H1 (cell line): Measurements from ENCODE around the gene TMEM63A. TPM values are rescaled to one million over a fixed set of nuclear protein-coding genes. Genes with fewer than 3 reads are reported as not detected.

Experiments used
- CTCF ChIA-PET: fragments of 300-600 bp; sonication (Branson Sonifier 250); formaldehyde crosslinking; loops from one replicate; lab custom pipeline; 2021; ENCODE audit not compliant: partially characterized antibody; lab: Charles Lee
- POLR2A ChIA-PET: fragments of 300-600 bp; sonication (Branson Sonifier 250); formaldehyde crosslinking; loops from one replicate; lab custom pipeline; 2021; ENCODE audit warnings: inconsistent platforms; ENCODE audit not compliant: partially characterized antibody; lab: Charles Lee
- DNase-seq, 2 experiments: peaks; one replicate each; pipeline versions ENCODE4 v3.0.0 to v3.0.0-alpha.2; 2010 to 2022; ENCODE audit warnings: low spot score in 2 of 2, low read depth in 1 of 2, mixed read lengths in 1 of 2
- FAIRE-seq: peaks from 2 replicates; lab custom pipeline; 2011; peaks lifted over from hg19 to GRCh38; lab: Jason Lieb, UNC
- H2AFZ ChIP-seq: 2 replicates; pipeline ENCODE4 v1.8.1; 2012; ENCODE audit warnings: low read length, inconsistent platforms
- H2AK5ac ChIP-seq: 2 replicates; pipeline ENCODE4 v1.6.1; 2013; ENCODE audit warnings: low read depth, low read length
- H2BK120ac ChIP-seq: replicated peaks from 2 replicates; pipeline ENCODE3; 2013; ENCODE audit warnings: low read depth, low read length, inconsistent platforms
- H2BK12ac ChIP-seq: 2 replicates; pipeline ENCODE4 v1.6.1; 2013; ENCODE audit warnings: low read depth, low read length
- H2BK15ac ChIP-seq: 2 replicates; pipeline ENCODE4 v1.6.1; 2013; ENCODE audit warnings: low read length
- H2BK20ac ChIP-seq: 2 replicates; pipeline ENCODE4 v1.6.1; 2013; ENCODE audit warnings: low read length
- H2BK5ac ChIP-seq: 2 replicates; pipeline ENCODE4 v1.6.1; 2013; ENCODE audit warnings: low read depth, low read length
- H3K14ac ChIP-seq: 2 replicates; pipeline ENCODE4 v1.6.1; 2013; ENCODE audit warnings: inconsistent platforms; ENCODE audit not compliant: insufficient read length
- H3K18ac ChIP-seq: 2 replicates; pipeline ENCODE4 v1.6.1; 2013; ENCODE audit warnings: low read length; ENCODE audit errors: extremely low read depth
- H3K23ac ChIP-seq: 2 replicates; pipeline ENCODE4 v1.6.1; 2013; ENCODE audit warnings: inconsistent platforms; ENCODE audit not compliant: insufficient read length
- H3K23me2 ChIP-seq: 2 replicates; pipeline ENCODE4 v1.6.1; 2013; ENCODE audit warnings: low read depth, low read length
- H3K27ac ChIP-seq: 2 replicates; pipeline ENCODE4 v1.6.1; 2011; ENCODE audit warnings: low read depth, low read length, inconsistent platforms
- H3K27me3 ChIP-seq, 4 experiments: replicated peaks in 1 of 4; 1 replicate in 1 of 4; 2 replicates in 3 of 4; pipeline versions ENCODE4 v1.6.1 to v1.8.1; 2011 to 2013; ENCODE audit warnings: low read length in 3 of 4, mild to moderate bottlenecking in 3 of 4, inconsistent platforms in 2 of 4, mixed read lengths in 2 of 4, moderate library complexity in 1 of 4; ENCODE audit not compliant: control insufficient read depth in 3 of 4, insufficient read depth in 3 of 4; ENCODE audit errors: extremely low read depth in 1 of 4
- H3K36me3 ChIP-seq, 4 experiments: 2 replicates each; pipeline versions ENCODE4 v1.6.1 to v1.8.1; 2011 to 2013; ENCODE audit warnings: mild to moderate bottlenecking in 4 of 4, low read length in 3 of 4, moderate library complexity in 2 of 4, control low read depth in 1 of 4, inconsistent platforms in 1 of 4; ENCODE audit not compliant: insufficient read depth in 4 of 4, control insufficient read depth in 2 of 4
- H3K4ac ChIP-seq: replicated peaks from 2 replicates; pipeline ENCODE3; 2013; ENCODE audit warnings: low read length, low read depth, mixed read lengths, inconsistent platforms; ENCODE audit not compliant: insufficient read length
- H3K4me1 ChIP-seq, 4 experiments: replicated peaks in 1 of 4; 1 replicate in 1 of 4; 2 replicates in 3 of 4; pipeline versions ENCODE4 v1.6.1 to v1.8.1; 2011 to 2013; ENCODE audit warnings: low read length in 3 of 4, inconsistent platforms in 2 of 4, mixed read lengths in 1 of 4; ENCODE audit not compliant: insufficient read depth in 4 of 4, control insufficient read depth in 3 of 4
- H3K4me2 ChIP-seq, 2 experiments: 2 replicates each; pipeline versions ENCODE4 v1.6.1 to v1.8.1; 2011 to 2013; ENCODE audit warnings: low read depth in 2 of 2, low read length in 2 of 2, control low read depth in 1 of 2, inconsistent platforms in 1 of 2, mild to moderate bottlenecking in 1 of 2; ENCODE audit not compliant: insufficient read depth in 1 of 2
- H3K4me3 ChIP-seq, 4 experiments: fragments of 200-600, 300-600 bp in 1 of 4; sonication (generic), shearing (Covaris generic), sonication (Bioruptor Twin) in 1 of 4; 2 replicates each; pipeline versions ENCODE4 v1.5.1 to v1.8.1; 2011 to 2016; ENCODE audit warnings: low read length in 4 of 4, low read depth in 3 of 4, control low read depth in 2 of 4, inconsistent platforms in 2 of 4, mild to moderate bottlenecking in 2 of 4, mixed read lengths in 1 of 4, moderate library complexity in 1 of 4; ENCODE audit not compliant: insufficient read depth in 2 of 4; ENCODE audit errors: extremely low read depth in 1 of 4
- H3K56ac ChIP-seq: replicated peaks from 2 replicates; pipeline ENCODE3; 2013; ENCODE audit warnings: low read depth, mild to moderate bottlenecking, mixed read lengths, low read length, inconsistent platforms; ENCODE audit not compliant: insufficient read length
- H3K79me1 ChIP-seq: 2 replicates; pipeline ENCODE4 v1.6.1; 2013; ENCODE audit warnings: low read depth, low read length, control low read depth
- H3K79me2 ChIP-seq, 2 experiments: 2 replicates each; pipeline versions ENCODE4 v1.6.1 to v1.8.1; 2012 to 2013; ENCODE audit warnings: low read length in 2 of 2, mild to moderate bottlenecking in 2 of 2, inconsistent platforms in 1 of 2; ENCODE audit not compliant: insufficient read depth in 2 of 2, control insufficient read depth in 1 of 2
- H3K9ac ChIP-seq, 4 experiments: replicated peaks in 1 of 4; 1 replicate in 1 of 4; 2 replicates in 3 of 4; pipeline versions ENCODE4 v1.6.1 to v1.8.1; 2011 to 2013; ENCODE audit warnings: low read depth in 3 of 4, low read length in 3 of 4, control low read depth in 2 of 4, mild to moderate bottlenecking in 2 of 4, moderate library complexity in 2 of 4, inconsistent platforms in 1 of 4; ENCODE audit errors: extremely low read depth in 1 of 4
- H3K9me3 ChIP-seq, 2 experiments: 2 replicates each; pipeline versions ENCODE4 v1.6.1 to v1.8.1; 2012 to 2013; ENCODE audit warnings: mild to moderate bottlenecking in 2 of 2, moderate library complexity in 2 of 2, control low read depth in 1 of 2, inconsistent platforms in 1 of 2, low read depth in 1 of 2, low read length in 1 of 2, mixed read lengths in 1 of 2; ENCODE audit not compliant: insufficient read depth in 2 of 2
- H4K20me1 ChIP-seq, 2 experiments: replicated peaks in 1 of 2; 2 replicates each; pipeline versions ENCODE3 to v1.8.1; 2011 to 2013; ENCODE audit warnings: inconsistent platforms in 2 of 2, low read length in 2 of 2, mild to moderate bottlenecking in 1 of 2; ENCODE audit not compliant: insufficient read depth in 2 of 2, control insufficient read depth in 1 of 2
- H4K5ac ChIP-seq: 2 replicates; pipeline ENCODE4 v1.6.1; 2013; ENCODE audit warnings: low read length, low read depth, mixed read lengths, inconsistent platforms; ENCODE audit not compliant: insufficient read length
- H4K8ac ChIP-seq: 2 replicates; pipeline ENCODE4 v1.8.0; 2013; ENCODE audit warnings: mild to moderate bottlenecking, moderate library complexity, low read length, inconsistent platforms; ENCODE audit not compliant: insufficient read depth; ENCODE audit errors: extremely low read depth
- H4K91ac ChIP-seq: replicated peaks from 2 replicates; pipeline ENCODE3; 2013; ENCODE audit warnings: low read length, mixed read lengths, inconsistent platforms; ENCODE audit not compliant: insufficient read length
- E2F6 ChIP-seq: IDR thresholded peaks from 2 replicates; pipeline ENCODE4 v1.6.1; 2012; ENCODE audit warnings: inconsistent platforms
- GABPA ChIP-seq: IDR thresholded peaks from 2 replicates; pipeline ENCODE4 v1.6.1; 2011; ENCODE audit warnings: mild to moderate bottlenecking, low read length, moderate library complexity, borderline replicate concordance; ENCODE audit not compliant: insufficient read depth
- HDAC2 ChIP-seq, 2 experiments: fragments of 300-600 bp in 1 of 2; sonication (generic) in 1 of 2; IDR thresholded peaks; 2 replicates each; pipeline ENCODE4 v1.6.1; 2011 to 2012; ENCODE audit warnings: low read depth in 2 of 2, low read length in 2 of 2, mild to moderate bottlenecking in 2 of 2, moderate library complexity in 2 of 2, borderline replicate concordance in 1 of 2, inconsistent platforms in 1 of 2
- MAFK ChIP-seq: IDR thresholded peaks from 2 replicates; pipeline ENCODE4 v1.6.1; 2012; ENCODE audit warnings: low read depth, mild to moderate bottlenecking, improper control_type of control experiment, low read length
- SIN3A ChIP-seq, 2 experiments: IDR thresholded peaks in 1 of 2; conservative IDR thresholded peaks in 1 of 2; 2 replicates each; pipeline ENCODE4 v1.6.1; 2011 to 2012; ENCODE audit warnings: low read length in 2 of 2, improper control_type of control experiment in 1 of 2, low read depth in 1 of 2, mild to moderate bottlenecking in 1 of 2
- TAF7 ChIP-seq: optimal IDR thresholded peaks from 2 replicates; pipeline ENCODE3; 2011; ENCODE audit warnings: low read depth, mild to moderate bottlenecking, inconsistent platforms, low read length, moderate library complexity, borderline replicate concordance
- TBP ChIP-seq: IDR thresholded peaks from 2 replicates; pipeline ENCODE4 v1.6.1; 2011; ENCODE audit warnings: low read depth, low read length, improper control_type of control experiment
- WGBS, 2 experiments: shearing (Covaris generic) in 1 of 2; methylation state at CpG; one replicate each; pipeline versions ENCODE4 v1.1.6 to v1.1.7; 2013 to 2015; ENCODE audit warnings: low lambda C conversion rate in 2 of 2, mixed read lengths in 2 of 2, inconsistent platforms in 1 of 2, low coverage in 1 of 2, missing lambda C conversion rate in 1 of 2; ENCODE audit not compliant: insufficient replicate concordance in 2 of 2, insufficient coverage in 1 of 2, insufficient read length in 1 of 2; ENCODE audit errors: extremely low coverage in 1 of 2, missing lambda C conversion rate in 1 of 2; 5-methylcytosine and 5-hydroxymethylcytosine counted together
- polyA plus RNA-seq, 7 experiments: library from polyadenylated mRNA; depleted of rRNA in 3 of 7; stranded (reverse) in 5 of 7; unstranded in 2 of 7; fragments of >200 nt in 5 of 7; fragments of 200-250 nt in 2 of 7; gene quantifications; 1 replicate in 5 of 7; 2 replicates in 1 of 7; 4 replicates in 1 of 7; pipeline versions ENCODE4 v1.2.1 to v1.2.3, GENCODE V29; 2011 to 2013; ENCODE audit warnings: missing spikeins in 2 of 7, mixed read lengths in 2 of 7
- total RNA-seq: library from RNA; stranded (reverse); fragmentation: NEBNext Ultra II Directional; extraction: Animal tissue kit (Norgen Biotek cat#: 25700); gene quantifications from 2 replicates; pipeline ENCODE4 v1.2.1, GENCODE V29; 2021

Gene TMEM63A
- total and polyA plus RNA-seq, 2 of the 8 experiments (the other 6 are each of a cell fraction or from before 2014, with no cell fraction given), result 26.1 to 55.4 TPM

DNA sequence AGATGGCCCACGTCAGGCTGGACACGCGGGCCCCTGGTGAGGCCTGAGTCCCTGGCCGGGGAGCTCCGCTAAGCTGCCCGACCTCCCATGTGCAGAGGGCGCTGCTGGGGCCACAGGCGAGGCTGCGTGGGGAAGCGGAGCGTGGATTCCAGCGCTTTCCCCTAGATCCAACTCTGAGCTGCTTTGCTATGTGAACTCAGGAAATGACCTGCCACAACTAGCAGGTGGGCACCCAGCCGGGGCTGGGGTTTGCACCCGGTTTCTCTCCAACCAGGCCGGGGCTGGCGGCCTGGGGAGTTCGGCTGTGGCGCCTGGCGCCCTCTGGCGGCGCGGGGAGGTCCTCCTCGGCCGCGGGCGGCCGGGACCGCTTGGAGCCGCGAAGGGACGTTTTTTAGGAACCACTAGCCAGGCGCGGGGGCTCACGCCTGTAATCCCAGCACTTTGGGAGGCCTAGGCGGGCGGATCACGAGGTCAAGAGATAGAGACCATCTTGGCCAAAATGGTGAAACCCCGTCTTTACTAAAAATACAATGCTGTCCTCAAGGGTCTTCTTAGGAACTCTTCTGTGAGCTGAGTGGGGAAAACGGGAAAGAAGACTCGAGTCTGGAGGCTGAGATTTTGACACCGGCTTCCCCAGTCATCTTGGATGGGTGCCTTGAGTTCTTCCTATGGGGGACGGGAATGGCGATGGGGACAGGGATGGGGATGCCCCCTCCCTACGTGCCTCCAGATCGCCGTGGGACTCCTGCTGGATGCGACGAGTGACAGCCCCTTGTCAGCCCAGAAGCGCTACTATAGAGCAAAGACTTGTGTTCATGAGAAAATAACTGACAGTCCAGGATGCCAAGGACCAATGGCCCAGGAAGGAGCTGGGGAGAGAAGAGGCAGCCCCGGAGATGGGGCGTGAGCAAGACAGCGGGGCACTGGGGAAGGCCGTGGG, 29.3 kb upstream of the TMEM63A start:
- no peak overlapping the region for H3K4me3 ChIP-seq
- peaks cover 3% of the 10 kb centered on the region; the same call in 1 of the 2 replicates for H3K79me1 ChIP-seq
- no peaks in the 10 kb centered on the region for H3K79me2 ChIP-seq
- no peak overlapping the region for H3K9ac ChIP-seq
- no peak overlapping the region for H2BK120ac ChIP-seq
- no peak overlapping the region for H3K56ac ChIP-seq
- H3K27me3 ChIP-seq, result no peaks in the 10 kb centered on the region; a peak in 2 of 7 replicates
- H3K18ac ChIP-seq, result peak overlapping the region; percentile 2; the same call in 1 of the 2 replicates
- no peak overlapping the region for H3K27ac ChIP-seq
- no peaks in the 10 kb centered on the region for H3K23me2 ChIP-seq
- H2BK15ac ChIP-seq, result no peak overlapping the region
- H3K4ac ChIP-seq, result peak overlapping the region; percentile 16
- no peaks in the 10 kb centered on the region for H3K36me3 ChIP-seq
- peak overlapping the region; percentile 63 for H2BK12ac ChIP-seq
- FAIRE-seq, result no peak
- H2BK20ac ChIP-seq, result peak overlapping the region; percentile 16; the same call in 1 of the 2 replicates
- 56% methylated on average over 35 of the region's 53 CpGs; no CpG with 5 or more reads in 1 of the 2 experiments for WGBS, 2 experiments
- 0 out of 2 replicates have a peak overlapping the region, but pooled peaks have one; percentile 11 for H2AK5ac ChIP-seq
- DNase-seq, result peak in 1 of 2 experiments; percentile 94
- H3K4me1 ChIP-seq, result peaks cover 0 to 7% (median 1%) of the 10 kb centered on the region in 4 experiments; a peak in 2 of 7 replicates
- H3K14ac ChIP-seq, result no peak overlapping the region
- no peak overlapping the region for H3K23ac ChIP-seq
- H4K5ac ChIP-seq, result no peak overlapping the region
- peak overlapping the region in 1 of 2 experiments; percentile 12; a peak in 2 of 4 replicates for H3K4me2 ChIP-seq
- peak overlapping the region; percentile 46; the same call in 1 of the 2 replicates for H2AFZ ChIP-seq
- ChIA-PET POLR2A (interaction anchor here (0.5 to 5.3 kb wide), 12 partner anchors 10 to 131 kb away, joined by 3 to 41 read pairs (median 3); partner anchors contain the start of gene TMEM63A), CTCF (interaction anchor here (0.6 to 18.7 kb wide), 46 partner anchors 9 to 1087 kb away, joined by 3 to 406 read pairs (median 5); partner anchors contain the start of genes LEFTY1, LEFTY2, PYCR2 and SRP9)
- H3K9me3 ChIP-seq, result no peaks in the 10 kb centered on the region
- no peaks in the 10 kb centered on the region for H4K20me1 ChIP-seq
- peak overlapping the region; percentile 38 for H4K91ac ChIP-seq
- peak overlapping the region; percentile 66; the same call in 1 of the 2 replicates for H2BK5ac ChIP-seq
- H4K8ac ChIP-seq, result peak overlapping the region; percentile 63
- TF ChIP-seq TAF7 (no peak), GABPA (peak; percentile 67; the same call in 1 of the 2 replicates), SIN3A (conservative IDR thresholded peaks at IDR 0.05 in 1 of 2, IDR thresholded peaks at IDR 0.05 in 1 of 2; ENCODE audit: low read depth in 1 of 2, low read length in 2 of 2) (0 out of 4 replicates have a peak, but pooled peaks of 1 of the 2 experiments have one; percentile 61), TBP (peak; percentile 31; the same call in 1 of the 2 replicates), HDAC2 (IDR thresholded peaks at IDR 0.05; ENCODE audit: borderline replicate concordance in 1 of 2, low read depth in 2 of 2, low read length in 2 of 2) (peak in 1 of 2 experiments; percentile 96; a peak in 2 of 4 replicates), MAFK (no peak), E2F6 (no peak; the same call in 1 of the 2 replicates)
